KOPT-K1 (cell line): ENCODE results near the gene MC1R.

Source experiments
- H3K27ac ChIP-seq: fragments of 200-600 bp; sonication (generic); 2 replicates; pipeline ENCODE4 v1.5.1; 2016; ENCODE audit warnings: antibody characterized with exemption, mild to moderate bottlenecking, low read depth, low read length; ENCODE audit not compliant: poor library complexity, severe bottlenecking
- H3K36me3 ChIP-seq: fragments of 200-600 bp; sonication (generic); 2 replicates; pipeline ENCODE4 v1.5.1; 2017; ENCODE audit warnings: antibody characterized with exemption, mild to moderate bottlenecking, low read length, moderate library complexity; ENCODE audit not compliant: insufficient read depth
- H3K9me3 ChIP-seq: fragments of 200-600 bp; sonication (generic); 2 replicates; pipeline ENCODE4 v1.5.1; 2017; ENCODE audit warnings: antibody characterized with exemption, low read length, mild to moderate bottlenecking; ENCODE audit not compliant: insufficient read depth, poor library complexity, severe bottlenecking

Gene MC1R

GRCh38 chr16:89917773-89918452 lies 749 bp upstream of the MC1R start:
- H3K36me3 ChIP-seq: peaks cover 10% of the 10 kb centered on the region
- no peaks in the 10 kb centered on the region for H3K9me3 ChIP-seq
- no peak overlapping the region for H3K27ac ChIP-seq

- Histone ChIP-seq H3K27ac (no peak overlapping the region), H3K9me3 (no peaks in the 10 kb centered on the region), H3K36me3 (no peaks in the 10 kb centered on the region)
Measured at GRCh38 chr16:89919535-89920406, 1.1 kb downstream of the MC1R start.

GRCh38 chr16:89920723-89921122 lies 2.1 kb downstream of the MC1R start:
- H3K27ac ChIP-seq: no peak overlapping the region

GRCh38 chr16:89921131-89921701 lies 2.6 kb downstream of the MC1R start:
- Histone ChIP-seq H3K36me3 (no peaks in the 10 kb centered on the region), H3K27ac (no peak overlapping the region), H3K9me3 (no peaks in the 10 kb centered on the region)

More at GRCh38 chr16:89920723-89921122, 2.1 kb downstream of the MC1R start:
- Histone ChIP-seq H3K36me3 (no peaks in the 10 kb centered on the region), H3K9me3 (no peaks in the 10 kb centered on the region)

- Histone ChIP-seq H3K27ac (no peak overlapping the region), H3K36me3 (no peaks in the 10 kb centered on the region), H3K9me3 (no peaks in the 10 kb centered on the region)
Measured at GRCh38 chr16:89921702-89922476, 3.2 kb downstream of the MC1R start.

GRCh38 chr16:89922477-89922883 lies 3.8 kb downstream of the MC1R start:
- H3K9me3 ChIP-seq: no peaks in the 10 kb centered on the region
- H3K36me3 ChIP-seq: no peaks in the 10 kb centered on the region
- no peak overlapping the region for H3K27ac ChIP-seq

- Histone ChIP-seq H3K36me3 (no peaks in the 10 kb centered on the region), H3K9me3 (no peaks in the 10 kb centered on the region), H3K27ac (no peak within 1 kb of the TSS)
Measured at GRCh38 chr16:89922884-89923639, 4.4 kb downstream of the MC1R start, which contains the start of gene TUBB3. Gene TUBB3 (plus strand): TSS chr16:89923342. CDS start chr16:89923402, 60 bp downstream.

- no peaks in the 10 kb centered on the region for H3K9me3 ChIP-seq
- no peak overlapping the region for H3K27ac ChIP-seq
- no peaks in the 10 kb centered on the region for H3K36me3 ChIP-seq
Measured at GRCh38 chr16:89923640-89924296, 5.1 kb downstream of the MC1R start.

- Histone ChIP-seq H3K9me3 (no peaks in the 10 kb centered on the region), H3K27ac (no peak overlapping the region), H3K36me3 (no peaks in the 10 kb centered on the region)
Measured at GRCh38 chr16:89924297-89924924, 5.7 kb downstream of the MC1R start.

GRCh38 chr16:89924925-89925307 lies 6.3 kb downstream of the MC1R start:
- Histone ChIP-seq H3K27ac (no peak overlapping the region), H3K36me3 (no peaks in the 10 kb centered on the region), H3K9me3 (no peaks in the 10 kb centered on the region)

- no peaks in the 10 kb centered on the region for H3K36me3 ChIP-seq
- no peak overlapping the region for H3K27ac ChIP-seq
- H3K9me3 ChIP-seq: no peaks in the 10 kb centered on the region
Measured at GRCh38 chr16:89925596-89926079, 7.0 kb downstream of the MC1R start.

- H3K36me3 ChIP-seq: no peaks in the 10 kb centered on the region
- no peak overlapping the region for H3K27ac ChIP-seq
- no peaks in the 10 kb centered on the region for H3K9me3 ChIP-seq
Measured at GRCh38 chr16:89931305-89931896, 12.7 kb downstream of the MC1R start.

GRCh38 chr16:89931964-89932363 lies 13.3 kb downstream of the MC1R start:
- H3K36me3 ChIP-seq: no peaks in the 10 kb centered on the region
- no peaks in the 10 kb centered on the region for H3K9me3 ChIP-seq
- H3K27ac ChIP-seq: no peak overlapping the region
